ENCODE data around the gene GZF1. TPM values are rescaled to one million over a fixed set of nuclear protein-coding genes. Genes with fewer than 3 reads are reported as not detected.

The GZF1 gene
- total and polyA plus RNA-seq, 12 donors, result 8.6 to 42.7 (median 27.1) TPM

DNA sequence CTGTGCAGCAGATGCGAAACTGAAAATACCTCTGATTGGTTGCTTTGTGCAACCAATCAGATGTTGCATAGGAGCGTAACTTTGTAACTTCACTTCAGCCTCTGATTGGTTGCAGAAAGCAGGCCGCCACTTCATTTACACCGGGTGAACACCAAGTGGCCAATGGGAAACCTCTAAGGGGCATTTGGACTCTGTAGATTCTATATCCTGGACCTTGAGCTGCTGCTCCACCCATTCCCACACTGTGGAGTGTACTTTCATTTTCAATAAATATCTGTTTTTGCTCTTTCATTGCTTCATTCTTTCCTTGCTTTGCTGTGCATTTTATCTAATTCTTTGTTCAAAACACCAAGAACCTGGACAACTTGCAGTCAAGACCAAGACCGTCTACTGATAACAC lies 25.5 kb upstream of the GZF1 start:
- H3K4me1 ChIP-seq, result peaks cover 0 to 23% (median 7%) of the 10 kb centered on the region in 9 donors
- intact Hi-C loops (cut with DNase I), result loop anchor here in 8 of 10 donors (5.0 to 10.0 kb wide), 8 partner anchors 89 to 1002 kb away; no protein-coding TSS in a partner anchor
- no peak for ATAC-seq
- H3K9me3 ChIP-seq, result no peaks in the 10 kb centered on the region
- TF ChIP-seq, protein P1, sequence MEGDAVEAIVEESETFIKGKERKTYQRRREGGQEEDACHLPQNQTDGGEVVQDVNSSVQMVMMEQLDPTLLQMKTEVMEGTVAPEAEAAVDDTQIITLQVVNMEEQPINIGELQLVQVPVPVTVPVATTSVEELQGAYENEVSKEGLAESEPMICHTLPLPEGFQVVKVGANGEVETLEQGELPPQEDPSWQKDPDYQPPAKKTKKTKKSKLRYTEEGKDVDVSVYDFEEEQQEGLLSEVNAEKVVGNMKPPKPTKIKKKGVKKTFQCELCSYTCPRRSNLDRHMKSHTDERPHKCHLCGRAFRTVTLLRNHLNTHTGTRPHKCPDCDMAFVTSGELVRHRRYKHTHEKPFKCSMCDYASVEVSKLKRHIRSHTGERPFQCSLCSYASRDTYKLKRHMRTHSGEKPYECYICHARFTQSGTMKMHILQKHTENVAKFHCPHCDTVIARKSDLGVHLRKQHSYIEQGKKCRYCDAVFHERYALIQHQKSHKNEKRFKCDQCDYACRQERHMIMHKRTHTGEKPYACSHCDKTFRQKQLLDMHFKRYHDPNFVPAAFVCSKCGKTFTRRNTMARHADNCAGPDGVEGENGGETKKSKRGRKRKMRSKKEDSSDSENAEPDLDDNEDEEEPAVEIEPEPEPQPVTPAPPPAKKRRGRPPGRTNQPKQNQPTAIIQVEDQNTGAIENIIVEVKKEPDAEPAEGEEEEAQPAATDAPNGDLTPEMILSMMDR (IDR thresholded peaks at IDR 0.05), result no peak
- H3K27me3 ChIP-seq, result no peaks in the 10 kb centered on the region
- H3K36me3 ChIP-seq, result no peaks in the 10 kb centered on the region
- 94 to 96% methylated on average over 5 of the region's 5 CpGs for WGBS, 2 donors
- DNase-seq, result no peak
- H3K4me3 ChIP-seq, result no peak overlapping the region
- no peak overlapping the region for H3K27ac ChIP-seq

DNA sequence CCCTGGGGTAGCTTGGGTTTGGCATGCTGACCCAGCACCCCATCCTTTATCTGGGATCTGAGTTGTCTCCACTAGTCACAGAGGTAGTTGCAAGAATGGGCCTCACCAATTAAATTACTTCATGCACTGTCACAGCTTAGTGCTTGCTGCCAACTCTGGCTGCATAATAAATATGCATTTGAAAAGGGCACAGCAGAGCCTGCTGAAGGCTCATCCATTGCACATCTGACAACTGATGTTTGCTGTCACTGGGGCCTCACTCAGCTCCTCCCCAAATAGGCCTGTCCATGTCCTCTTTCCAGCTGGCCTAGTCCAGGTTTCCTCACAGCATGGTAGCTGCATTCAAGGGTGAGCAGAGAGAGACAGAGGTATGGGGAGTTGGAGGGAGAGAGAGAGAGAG lies 24.7 kb upstream of the GZF1 start:
- H3K27ac ChIP-seq, result no peak overlapping the region
- no peaks in the 10 kb centered on the region for H3K9me3 ChIP-seq
- ATAC-seq, result no peak
- intact Hi-C loops (cut with DNase I), result loop anchor here in 8 of 10 donors (5.0 to 10.0 kb wide), 8 partner anchors 90 to 1003 kb away; no protein-coding TSS in a partner anchor
- H3K4me3 ChIP-seq, result no peak overlapping the region
- H3K4me1 ChIP-seq, result peaks cover 0 to 23% (median 7%) of the 10 kb centered on the region in 9 donors
- TF ChIP-seq, protein P1 (IDR thresholded peaks at IDR 0.05), result no peak
- no peak for DNase-seq
- no peaks in the 10 kb centered on the region for H3K36me3 ChIP-seq
- H3K27me3 ChIP-seq, result no peaks in the 10 kb centered on the region

DNA sequence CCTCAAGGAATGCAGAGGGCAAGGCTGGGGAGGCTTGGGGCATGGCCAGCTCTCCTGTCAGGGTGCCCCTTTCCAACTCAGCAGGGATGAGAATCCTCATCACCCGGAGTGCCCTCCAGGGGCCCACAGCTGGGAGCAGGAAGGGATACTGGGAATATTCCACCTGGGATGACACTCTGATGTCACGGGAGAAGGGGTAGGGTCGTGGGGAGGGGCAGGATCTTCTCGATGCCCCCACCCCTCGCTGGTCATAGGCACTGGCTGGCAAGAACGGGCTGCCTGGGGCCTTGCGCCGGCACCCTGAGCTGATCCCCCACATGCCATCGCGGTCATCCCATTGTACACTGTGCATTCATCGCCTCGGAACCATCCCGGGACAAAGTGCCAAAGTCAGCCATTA lies 22.0 kb upstream of the GZF1 start:
- DNase-seq (no peak), ATAC-seq (peak in 5 of 8 donors; percentile 7 to 38 (median 13))
- intact Hi-C loops (cut with DNase I), result loop anchor here (1.0 to 10.0 kb wide), 16 partner anchors 93 to 1008 kb away; partner anchors contain the start of gene THBD (in 1 of the 10)
- H3K27ac ChIP-seq, result no peak overlapping the region
- H3K9me3 ChIP-seq, result peaks cover 0 to 3% (median 0%) of the 10 kb centered on the region in 11 donors
- H3K4me3 ChIP-seq, result no peak overlapping the region
- TF ChIP-seq, protein P1 (IDR thresholded peaks at IDR 0.05), result no peak
- no peaks in the 10 kb centered on the region for H3K27me3 ChIP-seq
- peaks cover 0 to 10% (median 0%) of the 10 kb centered on the region in 9 donors for H3K4me1 ChIP-seq
- H3K36me3 ChIP-seq, result no peaks in the 10 kb centered on the region
- 77% methylated on average over 13 of the region's 13 CpGs for WGBS, 2 donors

DNA sequence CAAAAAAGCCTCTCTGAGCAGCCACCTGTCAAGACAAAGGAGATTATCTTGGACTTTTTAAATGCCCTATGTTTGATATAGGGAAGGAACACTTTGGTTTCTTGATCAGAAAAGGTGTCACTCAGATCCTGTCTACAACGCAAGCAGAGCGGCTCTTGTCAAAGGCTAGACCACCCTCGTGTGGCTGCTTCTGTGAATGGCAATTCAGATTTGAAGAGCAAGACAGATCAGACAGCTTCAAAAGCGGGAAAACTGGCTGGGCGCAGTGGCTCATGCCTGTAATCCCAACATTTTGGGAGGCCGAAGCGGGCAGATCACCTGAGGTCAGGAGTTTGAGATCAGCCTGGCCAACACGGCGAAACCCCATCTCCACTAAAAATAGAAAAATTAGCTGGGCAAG lies 21.5 kb upstream of the GZF1 start:
- DNase-seq, result peak; percentile 41 to 80
- peaks cover 0 to 10% (median 0%) of the 10 kb centered on the region in 9 donors for H3K4me1 ChIP-seq
- no peak overlapping the region for H3K4me3 ChIP-seq
- no peak overlapping the region for H3K27ac ChIP-seq
- H3K27me3 ChIP-seq, result no peaks in the 10 kb centered on the region
- intact Hi-C loops (cut with DNase I), result loop anchor here in 9 of 10 donors (1.0 to 10.0 kb wide), 11 partner anchors 96 to 1008 kb away; partner anchors contain the start of gene THBD (in 1 of the 9)
- ATAC-seq, result peak; percentile 68 to 92 (median 88)
- peaks cover 0 to 3% (median 0%) of the 10 kb centered on the region in 11 donors for H3K9me3 ChIP-seq
- 25 to 33% methylated on average over 9 of the region's 9 CpGs for WGBS, 2 donors
- TF ChIP-seq, protein P1 (IDR thresholded peaks at IDR 0.05), result peak; percentile 55 to 89 (median 75)
- H3K36me3 ChIP-seq, result no peaks in the 10 kb centered on the region
